ENCODE data around the gene EIF5.

GRCh38 chr14:103317251-103317650 lies 16.8 kb upstream of the EIF5 start:
- TF ChIP-seq CTCF (conservative IDR thresholded peaks at IDR 0.05; ENCODE audit: low read length) = no peak
- no peak for TF ChIP-seq EZH2phosphoT487 (IDR thresholded peaks at IDR 0.05; ENCODE audit: borderline replicate concordance)
